Fibroblast of pulmonary artery (primary cell): ENCODE measurements around the gene EFCC1.

ENCODE experiments used
- DNase-seq: peaks from one replicate; pipeline ENCODE4 v3.0.0-alpha.2; 2010; ENCODE audit warnings: low read depth
- H3K4me3 ChIP-seq: replicated peaks from 2 replicates; pipeline ENCODE4 v1.5.1; 2011; ENCODE audit warnings: low read depth, mild to moderate bottlenecking, control low read depth, low read length, moderate library complexity
- CTCF ChIP-seq: IDR thresholded peaks from 2 replicates; pipeline ENCODE4 v1.5.1; 2011; ENCODE audit warnings: mild to moderate bottlenecking, control low read depth, low read length, inconsistent platforms; ENCODE audit errors: missing control alignments

Gene EFCC1

GRCh38 chr3:128994581-128995546, 6.2 kb upstream of the EFCC1 start:
- no peak overlapping the region for H3K4me3 ChIP-seq

GRCh38 chr3:128995737-128996136, 5.4 kb upstream of the EFCC1 start:
- TF ChIP-seq CTCF, result no peak
- no peak overlapping the region for H3K4me3 ChIP-seq
- no peak for DNase-seq

More at GRCh38 chr3:128994581-128995546, 6.2 kb upstream of the EFCC1 start:
- DNase-seq, result no peak
- TF ChIP-seq CTCF, result no peak

DNA sequence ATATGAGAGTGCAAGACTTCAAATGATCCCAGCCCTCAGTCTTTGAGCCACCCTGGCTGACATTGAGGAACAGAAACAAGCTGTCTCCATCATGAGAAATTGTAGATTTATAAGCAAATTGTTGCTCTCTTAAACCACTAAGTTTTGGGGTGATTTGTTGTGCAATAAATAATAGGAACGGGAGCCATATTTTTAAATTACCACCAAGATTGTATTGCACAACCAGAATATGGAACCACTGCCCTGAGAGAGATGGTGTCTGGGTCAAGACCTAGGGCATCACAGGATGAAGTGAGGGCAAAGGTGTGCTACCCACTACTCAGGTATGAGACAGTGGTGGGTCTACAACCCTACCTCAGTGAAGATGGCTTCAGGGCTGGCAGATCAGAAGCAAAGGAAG, 4.9 kb upstream of the EFCC1 start:
- no peak for TF ChIP-seq CTCF
- no peak overlapping the region for H3K4me3 ChIP-seq
- DNase-seq, result no peak

DNA sequence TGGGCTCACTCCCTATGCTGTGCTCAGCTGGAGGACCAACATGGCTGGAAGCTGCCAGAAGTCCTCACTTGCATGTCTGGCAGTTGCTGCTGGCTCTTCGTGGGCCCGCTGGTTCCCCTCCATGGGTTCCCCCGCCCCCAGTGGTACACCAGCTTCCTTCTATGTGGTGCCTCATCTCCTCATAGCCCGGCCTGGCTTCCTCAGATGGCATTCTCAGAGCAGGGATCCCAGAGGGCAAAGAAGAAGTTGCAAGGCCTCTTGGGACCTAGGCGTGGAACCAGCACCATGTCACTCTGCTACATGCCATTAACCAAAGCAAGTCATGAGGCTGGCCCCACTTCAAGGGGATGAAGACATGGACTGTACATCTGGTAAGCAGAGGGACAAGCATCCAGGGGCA, 4.4 kb upstream of the EFCC1 start:
- TF ChIP-seq CTCF, result no peak
- no peak for DNase-seq
- H3K4me3 ChIP-seq, result no peak overlapping the region

DNA sequence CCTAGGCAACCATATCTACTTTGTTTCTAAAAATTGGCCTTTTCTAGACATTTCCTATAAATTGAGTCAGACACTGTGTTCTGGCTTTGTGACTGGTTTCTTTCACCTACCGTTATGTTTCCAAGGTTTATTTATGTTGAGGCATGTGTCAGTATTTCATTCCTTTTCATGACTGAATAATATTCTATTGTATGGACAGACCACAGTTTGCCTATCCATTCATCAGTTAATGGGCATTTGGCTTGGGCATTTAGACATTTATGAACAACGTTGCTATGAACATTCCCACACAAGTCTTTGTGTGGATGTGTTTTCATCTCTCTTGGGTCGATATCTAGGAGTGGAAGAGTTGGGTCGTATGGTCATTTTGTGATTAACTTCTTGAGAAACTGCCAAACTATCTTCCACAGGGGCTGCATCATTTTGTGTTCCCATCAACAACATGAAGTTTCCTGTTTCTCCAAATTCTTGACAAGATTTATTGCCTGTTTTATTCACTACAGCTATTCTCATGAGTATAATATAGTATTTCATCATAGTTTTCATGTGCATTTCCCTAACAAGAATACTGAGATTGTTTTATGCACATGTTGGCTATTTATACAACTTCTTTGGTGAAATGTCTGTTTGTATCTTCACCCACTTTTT, 3.5 kb upstream of the EFCC1 start:
- no peak for TF ChIP-seq CTCF
- no peak for DNase-seq
- H3K4me3 ChIP-seq, result no peak overlapping the region

DNA sequence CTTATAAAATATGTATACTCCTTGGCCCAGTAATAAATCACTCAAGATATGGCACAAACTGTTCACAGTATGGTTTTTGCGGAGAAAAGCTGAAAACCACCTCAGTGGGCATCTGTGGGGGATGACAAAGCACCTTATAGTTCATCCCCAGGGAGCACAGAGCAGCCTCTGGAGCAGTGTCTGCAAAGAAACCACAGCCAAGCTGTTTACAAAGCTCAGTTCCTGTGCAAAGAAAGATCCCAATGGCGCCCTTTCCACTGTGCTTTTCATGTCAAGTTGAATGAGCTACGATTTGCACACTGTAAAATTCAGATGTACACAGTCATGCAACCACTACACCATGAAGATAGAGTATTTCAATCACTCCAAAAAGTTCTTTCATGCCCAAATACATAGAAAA, 2.5 kb upstream of the EFCC1 start:
- no peak overlapping the region for H3K4me3 ChIP-seq
- DNase-seq, result no peak
- TF ChIP-seq CTCF, result no peak

- no peak overlapping the region for H3K4me3 ChIP-seq
- no peak for TF ChIP-seq CTCF
- DNase-seq, result no peak
These were observed 2.0 kb upstream of the EFCC1 start for GRCh38 chr3:128999102-128999501.
